Calu3 (cell line): ENCODE results near the gene CROT. TPM values are rescaled to one million over a fixed set of nuclear protein-coding genes. Genes with fewer than 3 reads are reported as not detected.
A peak's percentile ranks its signal among the peaks of the same experiment; 100 is the strongest.

Experiments
- Bru-seq: library from RNA; stranded (reverse); fragments of 400-500 nt; gene quantifications from one replicate; lab custom pipeline; 2021; lab: Mats Ljungman, UMichigan
- BruChase-seq, 2 experiments: library from RNA; stranded (reverse); fragments of 400-500 nt; gene quantifications; one replicate each; lab custom pipeline; 2021; lab: Mats Ljungman, UMichigan
- BruUV-seq: library from RNA; stranded (reverse); fragments of 400-500 nt; replicated peaks from 2 replicates; lab custom pipeline; 2021; lab: Mats Ljungman, UMichigan
- CTCF ChIA-PET: fragments of 300-600 bp; sonication (Branson Sonifier 250); formaldehyde crosslinking; loops from one replicate; lab custom pipeline; 2022; ENCODE audit warnings: antibody characterized with exemption; lab: Charles Lee
- DNase-seq: peaks from one replicate; pipeline ENCODE4 v3.0.0; 2022
- H3K27ac Mint-ChIP-seq: one replicate; pipeline ENCODE4 v1.8.0; 2022; ENCODE audit warnings: mixed read lengths; ENCODE audit not compliant: unreplicated experiment
- H3K27me3 Mint-ChIP-seq: one replicate; pipeline ENCODE4 v1.8.0; 2022; ENCODE audit warnings: mixed read lengths; ENCODE audit not compliant: unreplicated experiment
- H3K36me3 Mint-ChIP-seq: one replicate; pipeline ENCODE4 v1.8.0; 2022; ENCODE audit warnings: mild to moderate bottlenecking, moderate library complexity, mixed read lengths; ENCODE audit not compliant: insufficient read depth, unreplicated experiment
- H3K4me1 Mint-ChIP-seq: one replicate; pipeline ENCODE4 v1.8.0; 2022; ENCODE audit warnings: mild to moderate bottlenecking, low read depth, mixed read lengths; ENCODE audit not compliant: unreplicated experiment
- H3K4me3 Mint-ChIP-seq: one replicate; pipeline ENCODE4 v1.8.0; 2022; ENCODE audit warnings: mild to moderate bottlenecking, low read depth, moderate library complexity, mixed read lengths; ENCODE audit not compliant: unreplicated experiment
- H3K9me3 Mint-ChIP-seq: one replicate; pipeline ENCODE4 v1.8.0; 2022; ENCODE audit warnings: low read depth, mixed read lengths; ENCODE audit not compliant: unreplicated experiment
- CTCF ChIP-seq: fragments of 200-600 bp; IDR thresholded peaks from one replicate; pipeline ENCODE4 v1.8.0; 2022; ENCODE audit warnings: antibody characterized with exemption; ENCODE audit not compliant: unreplicated experiment
- intact Hi-C: fragments of 100-400 bp; cut with micrococcal nuclease; formaldehyde crosslinking; loops from one replicate; pipeline ENCODE4 v1.10.0; 2022; ENCODE audit not compliant: unreplicated experiment
- long read RNA-seq: library from polyadenylated mRNA; stranded (forward); transcript quantifications from one replicate; pipeline ENCODE4 v2.0.0, GENCODE V29; 2022
- total RNA-seq: library from RNA; stranded (reverse); gene quantifications from 2 replicates; pipeline ENCODE4 v1.2.3, GENCODE V29; 2022

Gene CROT
- total RNA-seq, result 7.3 and 9.1 TPM in 2 replicates
- Bru-seq, nascent RNA, result percentile 43 among the genes with signal in this experiment
- BruChase-seq, experiment 1, labeled RNA remaining after a 6-hour chase, result percentile 45 among the genes with signal in this experiment
- percentile 46 among the genes with signal in this experiment for BruChase-seq, experiment 2, labeled RNA remaining after a 2-hour chase
- long read RNA-seq, transcript CROT-201 (18 exons, 3,175 nt), result major isoform, 7 of 10 reads
- long read RNA-seq, partial matches to known transcripts, result 1 of 10 reads
- long read RNA-seq, other reads (novel, unspliced or antisense), result 1 of 10 reads

GRCh38 chr7:87345166-87345927 is at the start of gene CROT:
Gene CROT, plus strand, starts transcription at chr7:87345664. Its CDS starts 3,405 bp downstream, at chr7:87349069.
- no peak for TF ChIP-seq CTCF
- Mint-ChIP-seq H3K9me3 (no peaks in the 10 kb centered on the region), H3K4me3 (peak within 1 kb of the TSS; percentile 92), H3K27me3 (no peaks in the 10 kb centered on the region), H3K27ac (peak within 1 kb of the TSS; percentile 39), H3K36me3 (peaks cover 16% of the 10 kb centered on the region), H3K4me1 (peaks cover 8% of the 10 kb centered on the region)
- no TSS peak for BruUV-seq
- CTCF ChIA-PET, result no interaction called here
- DNase-seq, result peak; percentile 89
- intact Hi-C loops, result loop anchor here (5.0 kb wide), 1 partner anchor 57 kb away; no protein-coding TSS in a partner anchor

- Mint-ChIP-seq H3K27me3 (peaks cover 8% of the 10 kb centered on the region), H3K9me3 (peaks cover 2% of the 10 kb centered on the region), H3K36me3 (no peaks in the 10 kb centered on the region), H3K4me3 (no peak overlapping the region), H3K27ac (no peak overlapping the region), H3K4me1 (no peaks in the 10 kb centered on the region)
- BruUV-seq, result no TSS peak
- intact Hi-C loops, result no loop called here
- no peak for TF ChIP-seq CTCF
- CTCF ChIA-PET, result no interaction called here
- DNase-seq, result no peak
Observed at GRCh38 chr7:87300756-87301155, 44.7 kb upstream of the CROT start.

- peaks cover 6% of the 10 kb centered on the region for H3K4me1 Mint-ChIP-seq
- no TSS peak for BruUV-seq
- H3K4me3 Mint-ChIP-seq, result no peak overlapping the region
- H3K9me3 Mint-ChIP-seq, result no peaks in the 10 kb centered on the region
- DNase-seq, result no peak
- no peaks in the 10 kb centered on the region for H3K36me3 Mint-ChIP-seq
- CTCF ChIA-PET, result no interaction called here
- intact Hi-C loops, result loop anchor here (5.0 to 10.0 kb wide), 2 partner anchors 314 to 576 kb away; partner anchors contain the start of gene RUNDC3B
- H3K27ac Mint-ChIP-seq, result no peak overlapping the region
- TF ChIP-seq CTCF, result no peak
- H3K27me3 Mint-ChIP-seq, result peaks cover 21% of the 10 kb centered on the region
Observed at GRCh38 chr7:87310790-87311419, 34.6 kb upstream of the CROT start.

- no peak overlapping the region for H3K27ac Mint-ChIP-seq
- intact Hi-C loops, result loop anchor here (1.0 to 10.0 kb wide), 3 partner anchors 104 to 575 kb away; partner anchors contain the start of gene RUNDC3B
- peak; percentile 54 for DNase-seq
- H3K27me3 Mint-ChIP-seq, result peaks cover 7% of the 10 kb centered on the region
- no peaks in the 10 kb centered on the region for H3K9me3 Mint-ChIP-seq
- no peak overlapping the region for H3K4me3 Mint-ChIP-seq
- CTCF ChIA-PET, result interaction anchor here (0.6 to 1.1 kb wide), 2 partner anchors 104 to 107 kb away, joined by 3 to 4 read pairs; no protein-coding TSS in a partner anchor
- no peaks in the 10 kb centered on the region for H3K36me3 Mint-ChIP-seq
- peak; percentile 38 for TF ChIP-seq CTCF
- no TSS peak for BruUV-seq
- peaks cover 6% of the 10 kb centered on the region for H3K4me1 Mint-ChIP-seq
Observed at GRCh38 chr7:87312215-87312865, 33.1 kb upstream of the CROT start.
